WTC11 (cell line): ENCODE results near the gene TMEFF2. TPM values are rescaled to one million over a fixed set of nuclear protein-coding genes. Genes with fewer than 3 reads are reported as not detected.

ENCODE experiments used
- ATAC-seq: fragments of 200-7000 bp; cut with Tn5 transposase; 2 replicates; pipeline ENCODE4 v1.10.0; 2021; ENCODE audit warnings: mild to moderate bottlenecking, moderate library complexity
- CTCF ChIA-PET: fragments of 300-600 bp; sonication (Branson Sonifier 250); formaldehyde crosslinking; loops from one replicate; lab custom pipeline; 2021; ENCODE audit warnings: antibody characterized with exemption; lab: Charles Lee
- POLR2A ChIA-PET: fragments of 350-600 bp; sonication (Branson Sonifier 250); formaldehyde crosslinking; loops from one replicate; lab custom pipeline; 2021; ENCODE audit warnings: antibody characterized with exemption; lab: Charles Lee
- DNase-seq: peaks from one replicate; pipeline ENCODE4 v3.0.0; 2021; ENCODE audit warnings: low spot score
- H3K27ac Mint-ChIP-seq: 2 replicates; pipeline ENCODE4 v1.8.0; 2021; ENCODE audit warnings: mixed read lengths
- H3K27me3 Mint-ChIP-seq: 2 replicates; pipeline ENCODE4 v1.8.0; 2021; ENCODE audit warnings: low read depth, mild to moderate bottlenecking, moderate library complexity, mixed read lengths
- H3K36me3 Mint-ChIP-seq: 2 replicates; pipeline ENCODE4 v1.8.0; 2021; ENCODE audit warnings: mixed read lengths
- H3K4me1 Mint-ChIP-seq: 2 replicates; pipeline ENCODE4 v1.8.0; 2022; ENCODE audit warnings: mixed read lengths
- H3K4me3 Mint-ChIP-seq: 2 replicates; pipeline ENCODE4 v1.8.0; 2021; ENCODE audit warnings: mild to moderate bottlenecking, moderate library complexity, mixed read lengths
- H3K9me3 Mint-ChIP-seq: 2 replicates; pipeline ENCODE4 v1.8.0; 2021; ENCODE audit warnings: mixed read lengths
- CDX4 ChIP-seq: fragments of 250-450 bp; sonication (Bioruptor Pico); IDR thresholded peaks from 2 replicates; pipeline ENCODE4 v1.9.0; 2021; ENCODE audit warnings: moderate library complexity, mild to moderate bottlenecking, inconsistent platforms, borderline replicate concordance
- ELF4 ChIP-seq: sonication (generic); formaldehyde crosslinking; IDR thresholded peaks from 2 replicates; pipeline ENCODE4 v1.8.1; 2022; ENCODE audit warnings: low read depth, mild to moderate bottlenecking, moderate library complexity, missing genetic modification reagents
- EMX1 ChIP-seq: fragments of 250-450 bp; sonication (Bioruptor Pico); IDR thresholded peaks from 2 replicates; pipeline ENCODE4 v1.8.0; 2021; ENCODE audit warnings: mild to moderate bottlenecking
- ERG ChIP-seq: fragments of 250-450 bp; sonication (Bioruptor Pico); IDR thresholded peaks from 2 replicates; pipeline ENCODE4 v1.8.0; 2021; ENCODE audit warnings: mild to moderate bottlenecking
- GRHL2 ChIP-seq: fragments of 250-450 bp; sonication (Bioruptor Pico); IDR thresholded peaks from 2 replicates; pipeline ENCODE4 v1.8.0; 2022; ENCODE audit warnings: mild to moderate bottlenecking, moderate library complexity; ENCODE audit not compliant: insufficient replicate concordance, severe bottlenecking
- IRF1 ChIP-seq: sonication (generic); formaldehyde crosslinking; IDR thresholded peaks from 2 replicates; pipeline ENCODE4 v1.8.0; 2023; ENCODE audit warnings: missing genetic modification reagents
- JUN ChIP-seq: sonication (generic); formaldehyde crosslinking; IDR thresholded peaks from 2 replicates; pipeline ENCODE4 v1.8.0; 2023; ENCODE audit warnings: mild to moderate bottlenecking, missing genetic modification reagents
- MXD4 ChIP-seq: fragments of 250-450 bp; sonication (Bioruptor Pico); IDR thresholded peaks from 2 replicates; pipeline ENCODE4 v1.8.0; 2021; ENCODE audit warnings: mild to moderate bottlenecking, moderate library complexity, borderline replicate concordance
- MYBL2 ChIP-seq: sonication (generic); formaldehyde crosslinking; IDR thresholded peaks from 2 replicates; pipeline ENCODE4 v1.8.1; 2023; ENCODE audit warnings: mild to moderate bottlenecking, moderate library complexity, missing genetic modification reagents
- PREB ChIP-seq: sonication (generic); formaldehyde crosslinking; IDR thresholded peaks from 2 replicates; pipeline ENCODE4 v1.8.1; 2022; ENCODE audit warnings: mild to moderate bottlenecking, missing genetic modification reagents, moderate library complexity, borderline replicate concordance
- RORB ChIP-seq: fragments of 250-450 bp; sonication (Bioruptor Pico); IDR thresholded peaks from 2 replicates; pipeline ENCODE4 v1.9.0; 2021; ENCODE audit warnings: mild to moderate bottlenecking
- TCF7 ChIP-seq: sonication (generic); formaldehyde crosslinking; IDR thresholded peaks from 2 replicates; pipeline ENCODE4 v1.8.0; 2022; ENCODE audit warnings: mild to moderate bottlenecking, low read depth, missing genetic modification reagents, moderate library complexity
- USF2 ChIP-seq: sonication (generic); formaldehyde crosslinking; IDR thresholded peaks from 2 replicates; pipeline ENCODE4 v1.8.1; 2023; ENCODE audit warnings: mild to moderate bottlenecking, missing genetic modification reagents, moderate library complexity
- ZMAT4 ChIP-seq: fragments of 250-450 bp; sonication (Bioruptor Pico); IDR thresholded peaks from 2 replicates; pipeline ENCODE4 v1.9.0; 2021; ENCODE audit warnings: mild to moderate bottlenecking
- ZNF121 ChIP-seq: sonication (generic); formaldehyde crosslinking; IDR thresholded peaks from 2 replicates; pipeline ENCODE4 v1.8.0; 2023; ENCODE audit warnings: missing genetic modification reagents
- ZNF232 ChIP-seq: sonication (generic); formaldehyde crosslinking; IDR thresholded peaks from 2 replicates; pipeline ENCODE4 v1.8.0; 2022; ENCODE audit warnings: mild to moderate bottlenecking, missing genetic modification reagents
- ZNF263 ChIP-seq: sonication (generic); formaldehyde crosslinking; IDR thresholded peaks from 2 replicates; pipeline ENCODE4 v1.8.1; 2022; ENCODE audit warnings: low read depth, mild to moderate bottlenecking, moderate library complexity, missing genetic modification reagents
- ZNF423 ChIP-seq: fragments of 250-450 bp; sonication (Bioruptor Pico); IDR thresholded peaks from 2 replicates; pipeline ENCODE4 v2.1.2; 2022; ENCODE audit warnings: mild to moderate bottlenecking, moderate library complexity
- total RNA-seq: library from RNA; stranded (reverse); gene quantifications from 3 replicates; pipeline ENCODE4 v1.2.3, GENCODE V29; 2021
- TF ChIP-seq, protein P1 (sequence below): fragments of 200-600 bp; IDR thresholded peaks from 2 replicates; pipeline ENCODE4 v1.8.0; 2022; ENCODE audit warnings: antibody characterized with exemption
- TF ChIP-seq, protein P2 (sequence below): sonication (generic); formaldehyde crosslinking; conservative IDR thresholded peaks from 2 replicates; pipeline ENCODE4 v1.8.1; 2022; ENCODE audit warnings: mild to moderate bottlenecking, missing genetic modification reagents

The TMEFF2 gene
- total RNA-seq, 1 experiment from 2014 or later, result 2.3 TPM

DNA sequence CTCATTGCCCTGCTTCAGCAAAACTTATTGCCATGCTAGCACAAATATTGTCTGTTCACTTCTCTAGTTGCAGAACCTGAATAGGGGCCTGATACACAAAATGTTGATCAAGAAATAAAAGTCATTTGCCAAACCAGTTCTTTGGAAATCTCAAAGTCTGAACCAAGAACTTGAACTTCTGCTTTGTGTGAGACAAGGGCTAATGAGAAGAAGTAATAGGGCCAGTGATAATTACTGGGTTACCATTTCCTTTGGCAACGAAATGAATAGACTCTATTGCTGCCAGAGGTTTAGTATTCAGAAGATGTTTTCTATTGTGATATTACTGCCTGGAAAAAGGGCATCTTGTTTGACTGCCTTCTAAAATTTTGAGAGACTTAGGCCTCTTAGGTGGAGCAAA lies 35.0 kb downstream of the TMEFF2 start:
- Mint-ChIP-seq H3K36me3 (no peaks in the 10 kb centered on the region), H3K9me3 (no peaks in the 10 kb centered on the region), H3K4me1 (peaks cover 18% of the 10 kb centered on the region), H3K27ac (no peak overlapping the region), H3K27me3 (no peaks in the 10 kb centered on the region), H3K4me3 (no peak overlapping the region)
- CTCF ChIA-PET, result no interaction called here
- ATAC-seq (no peak), DNase-seq (no peak)
- TF ChIP-seq GRHL2 (CRISPR knock-in tag) (no peak), ERG (CRISPR knock-in tag) (no peak), ZNF423 (CRISPR knock-in tag) (no peak), TCF7 (CRISPR knock-in tag) (no peak), IRF1 (no peak), ZNF263 (CRISPR knock-in tag) (no peak), USF2 (CRISPR knock-in tag) (no peak), MXD4 (CRISPR knock-in tag) (no peak), JUN (CRISPR knock-in tag) (no peak), ZNF121 (CRISPR knock-in tag) (no peak), RORB (CRISPR knock-in tag) (no peak)
- POLR2A ChIA-PET, result no interaction called here

DNA sequence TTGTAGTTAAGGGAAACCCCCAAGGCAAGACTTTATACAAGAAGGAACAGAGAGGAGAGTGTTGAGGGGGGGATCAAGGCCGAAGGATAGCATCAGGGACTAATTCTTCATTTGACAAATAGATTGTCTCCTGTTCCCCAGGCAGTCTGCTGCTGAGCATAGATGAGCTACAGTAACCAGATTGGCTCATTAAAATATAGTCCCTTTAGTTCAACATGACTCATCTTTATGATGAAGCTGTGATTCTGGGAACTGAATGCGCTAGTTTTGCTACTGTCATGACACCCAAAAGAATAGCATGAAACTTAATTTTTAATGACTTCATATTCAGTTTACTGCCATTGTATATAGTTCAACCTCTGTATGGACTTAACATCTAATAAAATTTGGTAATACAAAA lies 35.5 kb downstream of the TMEFF2 start:
- Mint-ChIP-seq H3K4me1 (peaks cover 18% of the 10 kb centered on the region), H3K27ac (no peak overlapping the region), H3K9me3 (no peaks in the 10 kb centered on the region), H3K4me3 (no peak overlapping the region), H3K36me3 (no peaks in the 10 kb centered on the region), H3K27me3 (no peaks in the 10 kb centered on the region)
- TF ChIP-seq, protein P1, sequence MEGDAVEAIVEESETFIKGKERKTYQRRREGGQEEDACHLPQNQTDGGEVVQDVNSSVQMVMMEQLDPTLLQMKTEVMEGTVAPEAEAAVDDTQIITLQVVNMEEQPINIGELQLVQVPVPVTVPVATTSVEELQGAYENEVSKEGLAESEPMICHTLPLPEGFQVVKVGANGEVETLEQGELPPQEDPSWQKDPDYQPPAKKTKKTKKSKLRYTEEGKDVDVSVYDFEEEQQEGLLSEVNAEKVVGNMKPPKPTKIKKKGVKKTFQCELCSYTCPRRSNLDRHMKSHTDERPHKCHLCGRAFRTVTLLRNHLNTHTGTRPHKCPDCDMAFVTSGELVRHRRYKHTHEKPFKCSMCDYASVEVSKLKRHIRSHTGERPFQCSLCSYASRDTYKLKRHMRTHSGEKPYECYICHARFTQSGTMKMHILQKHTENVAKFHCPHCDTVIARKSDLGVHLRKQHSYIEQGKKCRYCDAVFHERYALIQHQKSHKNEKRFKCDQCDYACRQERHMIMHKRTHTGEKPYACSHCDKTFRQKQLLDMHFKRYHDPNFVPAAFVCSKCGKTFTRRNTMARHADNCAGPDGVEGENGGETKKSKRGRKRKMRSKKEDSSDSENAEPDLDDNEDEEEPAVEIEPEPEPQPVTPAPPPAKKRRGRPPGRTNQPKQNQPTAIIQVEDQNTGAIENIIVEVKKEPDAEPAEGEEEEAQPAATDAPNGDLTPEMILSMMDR, result no peak
- TF ChIP-seq ELF4, result no peak
- TF ChIP-seq GRHL2 (CRISPR knock-in tag), result no peak
- no peak for TF ChIP-seq RORB (CRISPR knock-in tag)
- TF ChIP-seq ZMAT4 (CRISPR knock-in tag), result no peak
- TF ChIP-seq PREB (CRISPR knock-in tag), result no peak
- no peak for TF ChIP-seq MYBL2
- TF ChIP-seq, protein P2, sequence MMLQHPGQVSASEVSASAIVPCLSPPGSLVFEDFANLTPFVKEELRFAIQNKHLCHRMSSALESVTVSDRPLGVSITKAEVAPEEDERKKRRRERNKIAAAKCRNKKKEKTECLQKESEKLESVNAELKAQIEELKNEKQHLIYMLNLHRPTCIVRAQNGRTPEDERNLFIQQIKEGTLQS (CRISPR knock-in tag), result no peak
- no peak for TF ChIP-seq ZNF232 (CRISPR knock-in tag)
- TF ChIP-seq EMX1 (CRISPR knock-in tag), result no peak
- TF ChIP-seq ZNF423 (CRISPR knock-in tag), result no peak
- TF ChIP-seq CDX4 (CRISPR knock-in tag), result no peak
- ChIA-PET POLR2A (no interaction called here), CTCF (no interaction called here)
- ATAC-seq, result no peak
- DNase-seq, result no peak
